Breast epithelium (tissue), 4 donors: ENCODE measurements around the gene OTUD4. TPM values are rescaled to one million over a fixed set of nuclear protein-coding genes. Genes with fewer than 3 reads are reported as not detected.

ENCODE experiments used
- DNase-seq, 2 donors: peaks; one replicate each; pipeline ENCODE4 v3.0.0-alpha.2; 2019; ENCODE audit warnings: low spot score in 2 of 2
- H3K27ac ChIP-seq, 2 donors: fragments of 200-600 bp; sonication (generic) in 1 of 2; one replicate each; pipeline ENCODE4 v1.5.1; 2016 to 2019; ENCODE audit warnings: mild to moderate bottlenecking in 1 of 2
- H3K27me3 ChIP-seq, 2 donors: fragments of 200-600 bp; sonication (generic) in 1 of 2; one replicate each; pipeline versions ENCODE4 v1.5.1 to v1.6.0; 2017 to 2019; ENCODE audit warnings: control low read depth in 1 of 2, mild to moderate bottlenecking in 1 of 2
- H3K36me3 ChIP-seq: fragments of 200-600 bp; one replicate; pipeline ENCODE4 v1.5.1; 2019
- H3K4me1 ChIP-seq, 2 donors: fragments of 200-600 bp; sonication (generic); one replicate each; pipeline ENCODE4 v1.5.1; 2016 to 2019; ENCODE audit warnings: control low read depth in 1 of 2
- H3K4me3 ChIP-seq, 3 donors: fragments of 200-600 bp; sonication (generic); 1 replicate in 2 of 3; 2 replicates in 1 of 3; pipeline ENCODE4 v1.5.1; 2016 to 2019; ENCODE audit warnings: mild to moderate bottlenecking in 3 of 3, moderate library complexity in 2 of 3
- H3K9me3 ChIP-seq, 2 donors: fragments of 200-600 bp; sonication (generic) in 1 of 2; one replicate each; pipeline ENCODE4 v1.5.1; 2016 to 2019; ENCODE audit warnings: control low read depth in 1 of 2
- CTCF ChIP-seq, 3 donors: fragments of 450-650 bp; IDR thresholded peaks; one replicate each; pipeline ENCODE4 v1.5.1; 2016 to 2017; ENCODE audit warnings: antibody characterized with exemption in 3 of 3, mild to moderate bottlenecking in 3 of 3, moderate library complexity in 3 of 3
- POLR2A ChIP-seq: fragments of 450-650 bp; IDR thresholded peaks from one replicate; pipeline ENCODE4 v1.6.1; 2016; ENCODE audit warnings: antibody characterized with exemption, mild to moderate bottlenecking, moderate library complexity
- POLR2AphosphoS5 ChIP-seq, 3 donors: sonication (generic); formaldehyde crosslinking; IDR thresholded peaks; one replicate each; pipeline ENCODE4 v1.6.1; 2017; ENCODE audit warnings: antibody characterized with exemption in 3 of 3
- intact Hi-C: fragments of 100-400 bp; cut with DNase I; formaldehyde crosslinking; loops from one replicate; pipeline ENCODE4 v1.15.1; 2023; ENCODE audit warnings: low total_unique reads
- total RNA-seq, 3 donors: library from RNA; depleted of rRNA; stranded (reverse); fragments of >200 nt; gene quantifications; one replicate each; pipeline ENCODE4 v1.1.0, GENCODE V29; 2016

The OTUD4 gene
- total RNA-seq, 3 donors from 2014 or later: 22.9 to 55.8 (median 35.7) TPM

GRCh38 chr4:145217349-145217748 is 37.0 kb upstream of the OTUD4 start:
- Histone ChIP-seq H3K36me3 (no peaks in the 10 kb centered on the region), H3K9me3 (no peaks in the 10 kb centered on the region), H3K4me1 (no peaks in the 10 kb centered on the region), H3K4me3 (no peak overlapping the region), H3K27me3 (no peaks in the 10 kb centered on the region), H3K27ac (no peak overlapping the region)
- DNase-seq: no peak
- intact Hi-C loops: loop anchor here (2.0 kb wide), 1 partner anchor 13 kb away; no protein-coding TSS in a partner anchor
- TF ChIP-seq CTCF (IDR thresholded peaks at IDR 0.05) (no peak), POLR2A (no peak), POLR2AphosphoS5 (IDR thresholded peaks at IDR 0.05) (no peak)

GRCh38 chr4:145216535-145216934 is 36.1 kb upstream of the OTUD4 start:
- intact Hi-C loops: loop anchor here (2.0 kb wide), 1 partner anchor 14 kb away; no protein-coding TSS in a partner anchor
- TF ChIP-seq POLR2AphosphoS5 (IDR thresholded peaks at IDR 0.05) (no peak), POLR2A (no peak), CTCF (IDR thresholded peaks at IDR 0.05) (peak in 2 of 3 donors; percentile 34 to 38)
- no peak overlapping the region for H3K4me3 ChIP-seq
- H3K36me3 ChIP-seq: no peaks in the 10 kb centered on the region
- no peak overlapping the region for H3K27ac ChIP-seq
- H3K4me1 ChIP-seq: no peaks in the 10 kb centered on the region
- no peak for DNase-seq
- no peaks in the 10 kb centered on the region for H3K27me3 ChIP-seq
- no peaks in the 10 kb centered on the region for H3K9me3 ChIP-seq

- TF ChIP-seq CTCF (IDR thresholded peaks at IDR 0.05) (no peak), POLR2A (no peak), POLR2AphosphoS5 (IDR thresholded peaks at IDR 0.05) (no peak)
- H3K27me3 ChIP-seq: no peaks in the 10 kb centered on the region
- intact Hi-C loops: no loop called here
- no peak overlapping the region for H3K27ac ChIP-seq
- no peak overlapping the region for H3K4me3 ChIP-seq
- no peaks in the 10 kb centered on the region for H3K4me1 ChIP-seq
- H3K9me3 ChIP-seq: no peaks in the 10 kb centered on the region
- DNase-seq: no peak
- no peaks in the 10 kb centered on the region for H3K36me3 ChIP-seq
These were observed 32.9 kb upstream of the OTUD4 start for GRCh38 chr4:145213245-145213644.

- Histone ChIP-seq H3K27me3 (no peaks in the 10 kb centered on the region), H3K36me3 (no peaks in the 10 kb centered on the region), H3K4me1 (no peaks in the 10 kb centered on the region), H3K4me3 (no peak overlapping the region), H3K27ac (no peak overlapping the region), H3K9me3 (no peaks in the 10 kb centered on the region)
- intact Hi-C loops: loop anchor here (1.0 kb wide), 1 partner anchor 8 kb away; no protein-coding TSS in a partner anchor
- TF ChIP-seq POLR2A (no peak), POLR2AphosphoS5 (IDR thresholded peaks at IDR 0.05) (no peak), CTCF (IDR thresholded peaks at IDR 0.05) (no peak)
- no peak for DNase-seq
These were observed 27.5 kb upstream of the OTUD4 start for GRCh38 chr4:145207934-145208333.

- H3K4me3 ChIP-seq: no peak overlapping the region
- H3K27me3 ChIP-seq: no peaks in the 10 kb centered on the region
- TF ChIP-seq CTCF (IDR thresholded peaks at IDR 0.05) (no peak), POLR2AphosphoS5 (IDR thresholded peaks at IDR 0.05) (no peak), POLR2A (no peak)
- no peak for DNase-seq
- intact Hi-C loops: no loop called here
- no peaks in the 10 kb centered on the region for H3K36me3 ChIP-seq
- H3K9me3 ChIP-seq: no peaks in the 10 kb centered on the region
- H3K4me1 ChIP-seq: no peaks in the 10 kb centered on the region
- no peak overlapping the region for H3K27ac ChIP-seq
These were observed 23.0 kb upstream of the OTUD4 start for GRCh38 chr4:145203410-145203809.
